GM18498 (cell line): ENCODE results near the gene GPR171.
"Not testable (repeated sequence)": the region's sequence is repeated elsewhere in the genome, so short reads cannot be mapped to it uniquely, and the experiment has no call there.

ENCODE experiments used
- ATAC-seq: cut with Tn5 transposase; IDR thresholded peaks from one replicate; pipeline ENCODE4 v1.9.1; 2021; ENCODE audit warnings: mild to moderate bottlenecking, moderate library complexity; ENCODE audit not compliant: unreplicated experiment

GPR171 gene

GRCh38 chr3:151203051-151203420 is at the start of gene GPR171:
TSS of gene GPR171 (minus strand) at chr3:151203216. CDS start at chr3:151199386, 3,830 bp downstream.
- peak; percentile 88 for ATAC-seq

GRCh38 chr3:151248772-151249337 is 45.8 kb upstream of the GPR171 start:
- ATAC-seq: no peak

- ATAC-seq: not testable (repeated sequence)
These were observed 39.0 kb upstream of the GPR171 start for GRCh38 chr3:151242006-151242405.

GRCh38 chr3:151236736-151237135 is 33.7 kb upstream of the GPR171 start:
- ATAC-seq: no peak

GRCh38 chr3:151236316-151236715 is 33.3 kb upstream of the GPR171 start:
- ATAC-seq: no peak

- ATAC-seq: no peak
These were observed 31.8 kb upstream of the GPR171 start for GRCh38 chr3:151234825-151235224.

- ATAC-seq: no peak
These were observed 30.0 kb upstream of the GPR171 start for GRCh38 chr3:151232991-151233390.

GRCh38 chr3:151232403-151232802 is 29.4 kb upstream of the GPR171 start:
- not testable (repeated sequence) for ATAC-seq

GRCh38 chr3:151230646-151231045 is 27.6 kb upstream of the GPR171 start:
- ATAC-seq: peak; percentile 55

- ATAC-seq: peak; percentile 23
These were observed 25.6 kb upstream of the GPR171 start for GRCh38 chr3:151228666-151229040.

GRCh38 chr3:151227807-151228665 is 25.0 kb upstream of the GPR171 start:
- peak; percentile 86 for ATAC-seq

GRCh38 chr3:151227266-151227806 is 24.3 kb upstream of the GPR171 start:
- peak; percentile 41 for ATAC-seq

- ATAC-seq: no peak
These were observed 23.8 kb upstream of the GPR171 start for GRCh38 chr3:151226825-151227224.

- no peak for ATAC-seq
These were observed 23.1 kb upstream of the GPR171 start for GRCh38 chr3:151226088-151226563.

GRCh38 chr3:151225040-151225975 is 22.3 kb upstream of the GPR171 start:
- ATAC-seq: no peak

GRCh38 chr3:151224268-151224866 is 21.4 kb upstream of the GPR171 start:
- ATAC-seq: no peak

- ATAC-seq: no peak
These were observed 16.0 kb upstream of the GPR171 start for GRCh38 chr3:151219056-151219455.

GRCh38 chr3:151218136-151218535 is 15.1 kb upstream of the GPR171 start:
- ATAC-seq: no peak

- ATAC-seq: no peak
These were observed 13.9 kb upstream of the GPR171 start for GRCh38 chr3:151216641-151217607.
